GM13976 (cell line): ENCODE results near the gene STAT5A.

Experiments
- DNase-seq: peaks from one replicate; pipeline ENCODE4 v3.0.0; 2012; ENCODE audit warnings: low spot score
- in situ Hi-C: fragments of 300-500 bp; cut with MboI; formaldehyde crosslinking; loops from one replicate; pipeline ENCODE4 v1.12.0; 2022; ENCODE audit warnings: low sequenced_read_pairs, mixed read lengths, inconsistent platforms; ENCODE audit not compliant: unreplicated experiment
- TF ChIP-seq, protein P1 (sequence below): IDR thresholded peaks from 2 replicates; pipeline ENCODE4 v1.5.1; 2012; ENCODE audit warnings: borderline replicate concordance, mild to moderate bottlenecking; ENCODE audit not compliant: insufficient read depth; ENCODE audit errors: extremely low read depth, missing control alignments, control extremely low read depth

The STAT5A gene

DNA sequence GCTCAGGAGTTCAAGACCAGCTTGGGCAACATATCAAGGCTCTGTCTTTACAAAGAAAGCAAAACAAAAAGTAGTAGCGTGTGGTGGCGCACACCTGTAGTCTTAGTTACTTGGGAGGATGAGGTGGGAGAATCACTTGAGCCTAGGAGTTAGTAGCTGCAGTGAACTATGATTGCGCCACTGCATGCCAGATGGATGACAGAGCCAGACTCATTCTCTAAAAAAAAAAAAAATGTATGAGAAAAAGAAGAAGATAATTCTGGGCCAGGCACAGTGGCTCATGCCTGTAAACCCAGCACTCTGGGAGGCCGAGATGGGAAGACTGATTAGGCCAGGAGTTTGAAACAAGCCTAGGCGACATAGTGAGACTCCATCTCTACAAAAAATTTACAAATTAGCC lies 40.6 kb upstream of the STAT5A start:
- in situ Hi-C loops, result no loop called here
- DNase-seq, result no peak
- TF ChIP-seq, protein P1, sequence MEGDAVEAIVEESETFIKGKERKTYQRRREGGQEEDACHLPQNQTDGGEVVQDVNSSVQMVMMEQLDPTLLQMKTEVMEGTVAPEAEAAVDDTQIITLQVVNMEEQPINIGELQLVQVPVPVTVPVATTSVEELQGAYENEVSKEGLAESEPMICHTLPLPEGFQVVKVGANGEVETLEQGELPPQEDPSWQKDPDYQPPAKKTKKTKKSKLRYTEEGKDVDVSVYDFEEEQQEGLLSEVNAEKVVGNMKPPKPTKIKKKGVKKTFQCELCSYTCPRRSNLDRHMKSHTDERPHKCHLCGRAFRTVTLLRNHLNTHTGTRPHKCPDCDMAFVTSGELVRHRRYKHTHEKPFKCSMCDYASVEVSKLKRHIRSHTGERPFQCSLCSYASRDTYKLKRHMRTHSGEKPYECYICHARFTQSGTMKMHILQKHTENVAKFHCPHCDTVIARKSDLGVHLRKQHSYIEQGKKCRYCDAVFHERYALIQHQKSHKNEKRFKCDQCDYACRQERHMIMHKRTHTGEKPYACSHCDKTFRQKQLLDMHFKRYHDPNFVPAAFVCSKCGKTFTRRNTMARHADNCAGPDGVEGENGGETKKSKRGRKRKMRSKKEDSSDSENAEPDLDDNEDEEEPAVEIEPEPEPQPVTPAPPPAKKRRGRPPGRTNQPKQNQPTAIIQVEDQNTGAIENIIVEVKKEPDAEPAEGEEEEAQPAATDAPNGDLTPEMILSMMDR, result no peak

DNA sequence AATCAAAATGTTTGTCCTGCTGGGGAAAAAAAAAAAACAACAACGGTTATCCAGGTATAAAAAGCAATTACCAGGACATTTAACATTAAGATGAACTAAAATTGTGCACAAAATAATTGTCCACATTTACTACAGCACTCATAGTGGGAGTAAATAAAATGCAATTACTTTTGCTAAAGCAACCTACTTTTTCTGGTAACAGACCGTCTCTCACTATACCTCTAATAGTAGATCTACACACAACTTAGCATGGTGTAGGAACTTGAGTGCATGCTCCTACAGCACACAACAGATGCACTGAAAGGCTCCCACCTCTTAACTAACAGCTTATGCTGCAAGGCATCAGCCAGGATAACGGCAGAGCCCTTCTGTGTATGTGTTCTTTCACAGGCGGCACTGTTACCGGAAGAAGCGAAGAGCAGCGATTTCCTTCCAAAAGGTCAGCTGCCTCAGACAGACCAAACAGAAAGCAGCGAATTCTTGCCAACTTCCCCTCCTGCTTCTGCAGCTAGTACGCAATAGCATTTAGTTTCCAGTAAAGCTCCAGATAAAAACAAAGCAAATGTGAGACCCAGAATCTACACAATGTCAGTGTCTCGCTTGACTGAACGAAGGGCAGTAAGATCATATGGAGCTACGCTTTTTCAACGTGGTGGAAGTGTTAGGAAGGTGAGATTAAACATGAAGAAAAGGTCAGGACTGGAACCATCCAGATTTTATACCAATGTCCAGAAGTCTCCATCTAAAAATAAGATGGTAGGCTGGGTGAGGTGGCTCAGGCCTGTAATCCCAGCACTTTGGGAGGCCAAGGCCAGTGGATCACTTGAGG lies 39.7 kb upstream of the STAT5A start:
- in situ Hi-C loops, result no loop called here
- DNase-seq, result peak; percentile 76
- TF ChIP-seq, protein P1, result no peak

DNA sequence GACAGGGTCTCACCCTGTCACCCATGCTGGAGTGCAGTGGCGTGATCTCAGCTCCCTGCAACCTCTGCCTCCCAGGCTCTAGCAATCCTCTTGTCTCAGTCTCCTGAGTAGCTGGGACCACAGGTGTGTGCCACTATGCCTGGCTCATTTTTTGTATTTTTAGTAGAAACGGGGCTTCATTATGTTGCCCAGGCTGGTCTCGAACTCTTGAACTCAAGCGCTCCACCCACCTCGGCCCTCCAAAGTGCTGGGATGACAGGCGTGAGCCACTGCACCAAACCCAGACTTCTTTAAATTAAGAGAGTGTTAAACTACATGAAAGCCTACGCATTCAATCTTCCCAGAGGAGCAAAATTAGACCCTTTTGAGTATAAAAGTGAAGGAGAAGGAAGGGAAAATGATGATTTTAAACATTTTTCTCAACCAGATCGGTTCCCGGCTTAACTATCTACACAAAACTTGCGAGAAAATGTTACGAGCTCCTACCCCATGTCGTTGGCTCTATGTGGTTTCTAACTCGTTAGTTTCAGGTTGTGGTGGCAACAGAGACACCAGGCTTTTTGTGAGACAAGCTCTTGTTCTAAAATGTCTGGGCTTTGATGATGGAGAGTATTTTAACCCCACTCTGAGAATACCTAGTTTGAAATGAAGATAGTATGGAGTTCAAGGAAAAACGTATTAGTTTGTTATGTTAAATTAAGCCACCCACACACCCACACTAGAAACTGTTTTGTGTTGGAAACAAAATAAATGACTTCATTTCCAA lies 38.4 kb upstream of the STAT5A start:
- TF ChIP-seq, protein P1, result no peak
- in situ Hi-C loops, result no loop called here
- no peak for DNase-seq

DNA sequence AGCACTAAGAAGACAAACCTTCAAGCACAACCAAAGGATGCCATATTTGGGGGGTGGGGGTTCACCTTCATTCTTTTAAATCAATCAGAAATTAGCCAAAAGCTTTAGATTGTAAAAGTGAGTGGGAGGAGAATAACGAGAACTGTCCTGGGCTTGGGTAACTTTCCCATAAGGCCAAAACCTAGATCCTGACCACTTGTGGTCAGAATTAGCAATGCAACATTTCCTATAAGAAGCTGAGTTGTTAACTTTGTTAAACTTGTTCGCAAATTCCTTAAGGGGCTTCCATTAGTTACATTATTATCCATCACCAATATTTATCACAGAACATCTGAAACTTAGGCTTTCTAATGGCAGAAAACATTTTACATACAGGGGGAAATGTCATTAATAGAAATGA lies 37.2 kb upstream of the STAT5A start:
- in situ Hi-C loops, result no loop called here
- no peak for DNase-seq
- TF ChIP-seq, protein P1, result no peak

DNA sequence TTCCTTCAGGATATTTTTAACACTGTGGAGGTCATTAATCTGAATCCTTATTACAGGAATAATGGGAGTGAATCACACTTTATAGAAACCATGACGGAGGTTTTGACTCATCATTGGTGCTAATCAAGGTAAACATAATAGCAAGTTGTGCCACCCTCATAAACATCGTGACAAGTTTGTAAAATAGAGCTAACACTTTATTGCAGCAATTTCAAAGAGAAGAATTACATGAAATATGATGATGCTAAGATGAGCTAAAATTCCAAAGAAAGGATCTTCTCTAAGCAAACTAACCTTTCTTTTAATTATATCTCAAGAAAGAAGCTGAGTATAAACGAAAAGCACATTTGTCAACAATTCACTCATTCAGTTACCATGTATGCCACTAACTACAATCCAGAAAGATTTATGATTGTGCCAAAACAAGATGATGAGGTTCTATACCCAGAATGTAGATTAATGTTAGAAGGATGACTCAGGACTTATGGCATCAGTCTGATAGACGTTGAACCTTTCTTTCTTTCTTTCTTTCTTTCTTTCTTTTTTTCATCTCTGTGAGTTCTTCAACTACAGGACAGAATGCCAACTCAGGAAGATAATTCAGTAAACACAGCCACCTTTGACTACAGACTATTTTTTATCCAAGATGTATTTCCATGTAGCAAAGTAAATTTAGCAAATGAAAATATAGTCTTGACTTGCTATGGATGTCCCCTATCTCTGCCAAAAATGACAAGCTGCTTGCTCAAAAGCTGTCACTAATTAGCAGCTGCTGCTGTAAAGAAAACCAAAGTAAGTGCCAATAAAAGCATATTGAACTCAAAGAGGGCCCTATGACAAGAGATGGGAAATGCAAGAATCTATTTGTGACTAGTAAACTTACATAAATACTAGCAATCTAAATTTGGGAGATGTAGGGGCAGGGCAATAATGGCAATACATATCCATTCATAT lies 35.4 kb upstream of the STAT5A start:
- in situ Hi-C loops, result no loop called here
- DNase-seq, result no peak
- TF ChIP-seq, protein P1, result no peak

DNA sequence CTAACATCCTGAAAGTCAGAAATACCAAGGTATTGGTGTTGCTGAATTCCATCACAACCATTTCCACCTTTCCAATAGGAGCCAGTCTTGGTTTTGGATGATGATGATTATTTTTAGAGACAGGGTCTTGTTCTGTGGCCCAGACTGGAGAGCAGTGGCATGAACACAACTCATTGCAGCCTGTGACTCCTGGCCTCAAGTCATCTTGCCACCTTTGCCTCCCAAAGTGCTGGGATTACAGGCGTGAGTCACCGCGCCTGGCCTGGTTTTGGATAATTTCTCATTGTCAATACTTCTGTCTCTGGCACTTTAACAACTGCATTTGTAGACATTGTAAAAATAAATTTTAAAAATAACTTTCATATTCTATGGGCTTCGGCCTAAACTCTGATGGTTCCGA lies 34.7 kb upstream of the STAT5A start:
- DNase-seq, result no peak
- in situ Hi-C loops, result no loop called here
- TF ChIP-seq, protein P1, result no peak
